H1 (cell line): Measurements from ENCODE around the gene PAX8. TPM values are rescaled to one million over a fixed set of nuclear protein-coding genes. Genes with fewer than 3 reads are reported as not detected.

Source experiments
- CTCF ChIA-PET: fragments of 300-600 bp; sonication (Branson Sonifier 250); formaldehyde crosslinking; loops from one replicate; lab custom pipeline; 2021; ENCODE audit not compliant: partially characterized antibody; lab: Charles Lee
- POLR2A ChIA-PET: fragments of 300-600 bp; sonication (Branson Sonifier 250); formaldehyde crosslinking; loops from one replicate; lab custom pipeline; 2021; ENCODE audit warnings: inconsistent platforms; ENCODE audit not compliant: partially characterized antibody; lab: Charles Lee
- DNase-seq, 2 experiments: peaks; one replicate each; pipeline versions ENCODE4 v3.0.0 to v3.0.0-alpha.2; 2010 to 2022; ENCODE audit warnings: low spot score in 2 of 2, low read depth in 1 of 2, mixed read lengths in 1 of 2
- FAIRE-seq: peaks from 2 replicates; lab custom pipeline; 2011; peaks lifted over from hg19 to GRCh38; lab: Jason Lieb, UNC
- H2AFZ ChIP-seq: 2 replicates; pipeline ENCODE4 v1.8.1; 2012; ENCODE audit warnings: low read length, inconsistent platforms
- H2AK5ac ChIP-seq: 2 replicates; pipeline ENCODE4 v1.6.1; 2013; ENCODE audit warnings: low read depth, low read length
- H2BK120ac ChIP-seq: replicated peaks from 2 replicates; pipeline ENCODE3; 2013; ENCODE audit warnings: low read depth, low read length, inconsistent platforms
- H2BK12ac ChIP-seq: 2 replicates; pipeline ENCODE4 v1.6.1; 2013; ENCODE audit warnings: low read depth, low read length
- H2BK15ac ChIP-seq: 2 replicates; pipeline ENCODE4 v1.6.1; 2013; ENCODE audit warnings: low read length
- H2BK20ac ChIP-seq: 2 replicates; pipeline ENCODE4 v1.6.1; 2013; ENCODE audit warnings: low read length
- H2BK5ac ChIP-seq: 2 replicates; pipeline ENCODE4 v1.6.1; 2013; ENCODE audit warnings: low read depth, low read length
- H3K14ac ChIP-seq: 2 replicates; pipeline ENCODE4 v1.6.1; 2013; ENCODE audit warnings: inconsistent platforms; ENCODE audit not compliant: insufficient read length
- H3K18ac ChIP-seq: 2 replicates; pipeline ENCODE4 v1.6.1; 2013; ENCODE audit warnings: low read length; ENCODE audit errors: extremely low read depth
- H3K23ac ChIP-seq: 2 replicates; pipeline ENCODE4 v1.6.1; 2013; ENCODE audit warnings: inconsistent platforms; ENCODE audit not compliant: insufficient read length
- H3K23me2 ChIP-seq: 2 replicates; pipeline ENCODE4 v1.6.1; 2013; ENCODE audit warnings: low read depth, low read length
- H3K27ac ChIP-seq: 2 replicates; pipeline ENCODE4 v1.6.1; 2011; ENCODE audit warnings: low read depth, low read length, inconsistent platforms
- H3K27me3 ChIP-seq, 4 experiments: replicated peaks in 1 of 4; 1 replicate in 1 of 4; 2 replicates in 3 of 4; pipeline versions ENCODE4 v1.6.1 to v1.8.1; 2011 to 2013; ENCODE audit warnings: low read length in 3 of 4, mild to moderate bottlenecking in 3 of 4, inconsistent platforms in 2 of 4, mixed read lengths in 2 of 4, moderate library complexity in 1 of 4; ENCODE audit not compliant: control insufficient read depth in 3 of 4, insufficient read depth in 3 of 4; ENCODE audit errors: extremely low read depth in 1 of 4
- H3K36me3 ChIP-seq, 4 experiments: 2 replicates each; pipeline versions ENCODE4 v1.6.1 to v1.8.1; 2011 to 2013; ENCODE audit warnings: mild to moderate bottlenecking in 4 of 4, low read length in 3 of 4, moderate library complexity in 2 of 4, control low read depth in 1 of 4, inconsistent platforms in 1 of 4; ENCODE audit not compliant: insufficient read depth in 4 of 4, control insufficient read depth in 2 of 4
- H3K4ac ChIP-seq: replicated peaks from 2 replicates; pipeline ENCODE3; 2013; ENCODE audit warnings: low read length, low read depth, mixed read lengths, inconsistent platforms; ENCODE audit not compliant: insufficient read length
- H3K4me1 ChIP-seq, 4 experiments: replicated peaks in 1 of 4; 1 replicate in 1 of 4; 2 replicates in 3 of 4; pipeline versions ENCODE4 v1.6.1 to v1.8.1; 2011 to 2013; ENCODE audit warnings: low read length in 3 of 4, inconsistent platforms in 2 of 4, mixed read lengths in 1 of 4; ENCODE audit not compliant: insufficient read depth in 4 of 4, control insufficient read depth in 3 of 4
- H3K4me2 ChIP-seq, 2 experiments: 2 replicates each; pipeline versions ENCODE4 v1.6.1 to v1.8.1; 2011 to 2013; ENCODE audit warnings: low read depth in 2 of 2, low read length in 2 of 2, control low read depth in 1 of 2, inconsistent platforms in 1 of 2, mild to moderate bottlenecking in 1 of 2; ENCODE audit not compliant: insufficient read depth in 1 of 2
- H3K4me3 ChIP-seq, 4 experiments: fragments of 200-600, 300-600 bp in 1 of 4; sonication (generic), shearing (Covaris generic), sonication (Bioruptor Twin) in 1 of 4; 2 replicates each; pipeline versions ENCODE4 v1.5.1 to v1.8.1; 2011 to 2016; ENCODE audit warnings: low read length in 4 of 4, low read depth in 3 of 4, control low read depth in 2 of 4, inconsistent platforms in 2 of 4, mild to moderate bottlenecking in 2 of 4, mixed read lengths in 1 of 4, moderate library complexity in 1 of 4; ENCODE audit not compliant: insufficient read depth in 2 of 4; ENCODE audit errors: extremely low read depth in 1 of 4
- H3K56ac ChIP-seq: replicated peaks from 2 replicates; pipeline ENCODE3; 2013; ENCODE audit warnings: low read depth, mild to moderate bottlenecking, mixed read lengths, low read length, inconsistent platforms; ENCODE audit not compliant: insufficient read length
- H3K79me1 ChIP-seq: 2 replicates; pipeline ENCODE4 v1.6.1; 2013; ENCODE audit warnings: low read depth, low read length, control low read depth
- H3K79me2 ChIP-seq, 2 experiments: 2 replicates each; pipeline versions ENCODE4 v1.6.1 to v1.8.1; 2012 to 2013; ENCODE audit warnings: low read length in 2 of 2, mild to moderate bottlenecking in 2 of 2, inconsistent platforms in 1 of 2; ENCODE audit not compliant: insufficient read depth in 2 of 2, control insufficient read depth in 1 of 2
- H3K9ac ChIP-seq, 4 experiments: replicated peaks in 1 of 4; 1 replicate in 1 of 4; 2 replicates in 3 of 4; pipeline versions ENCODE4 v1.6.1 to v1.8.1; 2011 to 2013; ENCODE audit warnings: low read depth in 3 of 4, low read length in 3 of 4, control low read depth in 2 of 4, mild to moderate bottlenecking in 2 of 4, moderate library complexity in 2 of 4, inconsistent platforms in 1 of 4; ENCODE audit errors: extremely low read depth in 1 of 4
- H3K9me3 ChIP-seq, 2 experiments: 2 replicates each; pipeline versions ENCODE4 v1.6.1 to v1.8.1; 2012 to 2013; ENCODE audit warnings: mild to moderate bottlenecking in 2 of 2, moderate library complexity in 2 of 2, control low read depth in 1 of 2, inconsistent platforms in 1 of 2, low read depth in 1 of 2, low read length in 1 of 2, mixed read lengths in 1 of 2; ENCODE audit not compliant: insufficient read depth in 2 of 2
- H4K20me1 ChIP-seq, 2 experiments: replicated peaks in 1 of 2; 2 replicates each; pipeline versions ENCODE3 to v1.8.1; 2011 to 2013; ENCODE audit warnings: inconsistent platforms in 2 of 2, low read length in 2 of 2, mild to moderate bottlenecking in 1 of 2; ENCODE audit not compliant: insufficient read depth in 2 of 2, control insufficient read depth in 1 of 2
- H4K5ac ChIP-seq: 2 replicates; pipeline ENCODE4 v1.6.1; 2013; ENCODE audit warnings: low read length, low read depth, mixed read lengths, inconsistent platforms; ENCODE audit not compliant: insufficient read length
- H4K8ac ChIP-seq: 2 replicates; pipeline ENCODE4 v1.8.0; 2013; ENCODE audit warnings: mild to moderate bottlenecking, moderate library complexity, low read length, inconsistent platforms; ENCODE audit not compliant: insufficient read depth; ENCODE audit errors: extremely low read depth
- H4K91ac ChIP-seq: replicated peaks from 2 replicates; pipeline ENCODE3; 2013; ENCODE audit warnings: low read length, mixed read lengths, inconsistent platforms; ENCODE audit not compliant: insufficient read length
- HDAC2 ChIP-seq, 2 experiments: fragments of 300-600 bp in 1 of 2; sonication (generic) in 1 of 2; IDR thresholded peaks; 2 replicates each; pipeline ENCODE4 v1.6.1; 2011 to 2012; ENCODE audit warnings: low read depth in 2 of 2, low read length in 2 of 2, mild to moderate bottlenecking in 2 of 2, moderate library complexity in 2 of 2, borderline replicate concordance in 1 of 2, inconsistent platforms in 1 of 2
- WGBS, 2 experiments: shearing (Covaris generic) in 1 of 2; methylation state at CpG; one replicate each; pipeline versions ENCODE4 v1.1.6 to v1.1.7; 2013 to 2015; ENCODE audit warnings: low lambda C conversion rate in 2 of 2, mixed read lengths in 2 of 2, inconsistent platforms in 1 of 2, low coverage in 1 of 2, missing lambda C conversion rate in 1 of 2; ENCODE audit not compliant: insufficient replicate concordance in 2 of 2, insufficient coverage in 1 of 2, insufficient read length in 1 of 2; ENCODE audit errors: extremely low coverage in 1 of 2, missing lambda C conversion rate in 1 of 2; 5-methylcytosine and 5-hydroxymethylcytosine counted together
- polyA plus RNA-seq, 7 experiments: library from polyadenylated mRNA; depleted of rRNA in 3 of 7; stranded (reverse) in 5 of 7; unstranded in 2 of 7; fragments of >200 nt in 5 of 7; fragments of 200-250 nt in 2 of 7; gene quantifications; 1 replicate in 5 of 7; 2 replicates in 1 of 7; 4 replicates in 1 of 7; pipeline versions ENCODE4 v1.2.1 to v1.2.3, GENCODE V29; 2011 to 2013; ENCODE audit warnings: missing spikeins in 2 of 7, mixed read lengths in 2 of 7
- total RNA-seq: library from RNA; stranded (reverse); fragmentation: NEBNext Ultra II Directional; extraction: Animal tissue kit (Norgen Biotek cat#: 25700); gene quantifications from 2 replicates; pipeline ENCODE4 v1.2.1, GENCODE V29; 2021

PAX8 gene
- total and polyA plus RNA-seq, 2 of the 8 experiments (the other 6 are each of a cell fraction or from before 2014, with no cell fraction given), result 0.02 TPM; not detected in 1

DNA sequence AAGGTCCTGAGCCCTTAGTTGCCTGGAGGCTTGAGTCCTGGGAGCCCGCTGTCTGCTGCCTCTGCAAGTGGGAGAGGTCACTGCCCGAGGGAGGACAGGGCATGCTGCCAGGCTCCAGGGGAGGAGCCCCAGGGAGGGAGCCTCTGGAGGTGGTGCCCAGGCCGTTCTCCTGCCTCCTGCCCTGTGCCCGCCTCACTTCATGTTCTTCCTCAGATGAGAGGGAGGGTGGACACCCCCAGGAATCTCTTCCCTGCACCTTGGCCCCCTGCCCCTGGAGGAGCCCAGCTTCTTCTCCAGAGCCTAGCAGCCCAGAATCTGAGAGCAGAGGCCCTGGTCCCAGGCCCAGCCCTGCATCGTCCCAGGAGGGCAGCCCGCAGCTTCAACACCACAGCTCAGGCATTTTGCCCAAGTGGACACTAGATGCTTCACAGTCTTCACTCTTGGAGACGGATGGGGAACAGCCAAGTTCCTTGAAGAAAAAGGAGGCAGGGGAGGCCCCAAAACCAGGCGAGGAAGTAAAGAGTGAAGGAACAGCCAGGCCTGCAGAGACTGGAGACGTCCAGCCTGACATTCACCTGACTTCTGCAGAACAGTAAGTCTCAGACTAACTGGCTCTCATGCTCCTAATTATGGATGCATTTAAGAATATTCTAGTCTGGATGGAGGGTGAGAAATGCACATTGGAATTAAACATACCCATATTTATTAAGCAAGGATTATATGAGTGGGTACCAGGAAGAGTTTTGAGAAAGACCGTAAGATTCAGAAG is 92.9 kb downstream of the PAX8 start:
- no peaks in the 10 kb centered on the region for H3K79me2 ChIP-seq
- CTCF ChIA-PET, result interaction anchor here (1.3 kb wide), 1 partner anchor 106 kb away, joined by 3 read pairs; no protein-coding TSS in a partner anchor
- WGBS, 2 experiments, result 93% methylated on average over 10 of the region's 10 CpGs; no CpG with 5 or more reads in 1 of the 2 experiments
- no peak for TF ChIP-seq HDAC2 (IDR thresholded peaks at IDR 0.05; ENCODE audit: borderline replicate concordance in 1 of 2, low read depth in 2 of 2, low read length in 2 of 2)

More for the DNA sequence above, 92.9 kb downstream of the PAX8 start:
- no peak overlapping the region for H2AK5ac ChIP-seq
- no peak overlapping the region for H3K14ac ChIP-seq
- H3K27ac ChIP-seq, result no peak overlapping the region
- no peak overlapping the region for H2BK20ac ChIP-seq
- no peaks in the 10 kb centered on the region for H3K36me3 ChIP-seq
- no peak overlapping the region for H2BK120ac ChIP-seq
- no peak overlapping the region for H2BK15ac ChIP-seq
- H4K5ac ChIP-seq, result no peak overlapping the region
- 0 out of 2 replicates have a peak, but pooled peaks cover 2% of the 10 kb centered on the region for H3K23me2 ChIP-seq
- no peak for FAIRE-seq
- H4K20me1 ChIP-seq, result no peaks in the 10 kb centered on the region
- no peak overlapping the region for H3K56ac ChIP-seq
- H3K4ac ChIP-seq, result no peak overlapping the region
- no peaks in the 10 kb centered on the region for H3K27me3 ChIP-seq
- peak overlapping the region; percentile 16; the same call in 1 of the 2 replicates for H4K8ac ChIP-seq
- no peaks in the 10 kb centered on the region for H3K79me1 ChIP-seq
- DNase-seq, result no peak
- no peak overlapping the region for H3K18ac ChIP-seq
- H4K91ac ChIP-seq, result no peak overlapping the region
- H3K9ac ChIP-seq, result no peak overlapping the region
- no peaks in the 10 kb centered on the region for H3K4me1 ChIP-seq
- no peak overlapping the region for H2AFZ ChIP-seq
- no peak overlapping the region for H3K23ac ChIP-seq
- POLR2A ChIA-PET, result no interaction called here
- no peak overlapping the region for H2BK12ac ChIP-seq
- no peak overlapping the region for H3K4me2 ChIP-seq
- no peak overlapping the region for H2BK5ac ChIP-seq
- H3K4me3 ChIP-seq, result no peak overlapping the region
- H3K9me3 ChIP-seq, result no peaks in the 10 kb centered on the region
